ENCODE results near the gene ABCA4.

The ABCA4 gene

DNA sequence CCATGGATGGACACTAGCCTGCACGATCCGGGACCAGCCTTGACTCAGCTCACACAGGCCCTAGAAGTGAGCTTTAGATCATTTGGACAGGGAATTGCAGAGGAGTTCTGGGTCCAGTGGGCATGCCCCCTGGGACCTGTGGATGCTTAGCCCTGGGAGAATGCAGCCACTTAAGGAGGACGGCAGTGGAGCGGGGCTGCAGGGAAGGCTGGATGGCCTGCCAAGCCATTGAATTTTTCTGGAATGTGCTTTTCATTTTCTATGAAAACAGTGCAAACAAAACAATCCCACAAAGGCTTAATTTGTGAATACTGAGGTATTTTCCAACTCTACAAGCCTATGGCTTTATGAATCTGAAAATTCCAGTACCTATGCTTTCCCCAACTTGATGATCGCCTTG, 131.3 kb downstream of the ABCA4 start:
- ATAC-seq = no peak
- TF ChIP-seq ISL1 (CRISPR knock-in tag; IDR thresholded peaks at IDR 0.05) = no peak
- TF ChIP-seq, protein P1, sequence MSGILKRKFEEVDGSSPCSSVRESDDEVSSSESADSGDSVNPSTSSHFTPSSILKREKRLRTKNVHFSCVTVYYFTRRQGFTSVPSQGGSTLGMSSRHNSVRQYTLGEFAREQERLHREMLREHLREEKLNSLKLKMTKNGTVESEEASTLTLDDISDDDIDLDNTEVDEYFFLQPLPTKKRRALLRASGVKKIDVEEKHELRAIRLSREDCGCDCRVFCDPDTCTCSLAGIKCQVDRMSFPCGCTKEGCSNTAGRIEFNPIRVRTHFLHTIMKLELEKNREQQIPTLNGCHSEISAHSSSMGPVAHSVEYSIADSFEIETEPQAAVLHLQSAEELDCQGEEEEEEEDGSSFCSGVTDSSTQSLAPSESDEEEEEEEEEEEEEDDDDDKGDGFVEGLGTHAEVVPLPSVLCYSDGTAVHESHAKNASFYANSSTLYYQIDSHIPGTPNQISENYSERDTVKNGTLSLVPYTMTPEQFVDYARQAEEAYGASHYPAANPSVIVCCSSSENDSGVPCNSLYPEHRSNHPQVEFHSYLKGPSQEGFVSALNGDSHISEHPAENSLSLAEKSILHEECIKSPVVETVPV (CRISPR knock-in tag; IDR thresholded peaks at IDR 0.05) = no peak
- no peak for TF ChIP-seq TOX (CRISPR knock-in tag; IDR thresholded peaks at IDR 0.05; ENCODE audit: borderline replicate concordance)
- TF ChIP-seq PPARA (CRISPR knock-in tag; IDR thresholded peaks at IDR 0.05; ENCODE audit: borderline replicate concordance) = no peak
- TF ChIP-seq, protein P2, sequence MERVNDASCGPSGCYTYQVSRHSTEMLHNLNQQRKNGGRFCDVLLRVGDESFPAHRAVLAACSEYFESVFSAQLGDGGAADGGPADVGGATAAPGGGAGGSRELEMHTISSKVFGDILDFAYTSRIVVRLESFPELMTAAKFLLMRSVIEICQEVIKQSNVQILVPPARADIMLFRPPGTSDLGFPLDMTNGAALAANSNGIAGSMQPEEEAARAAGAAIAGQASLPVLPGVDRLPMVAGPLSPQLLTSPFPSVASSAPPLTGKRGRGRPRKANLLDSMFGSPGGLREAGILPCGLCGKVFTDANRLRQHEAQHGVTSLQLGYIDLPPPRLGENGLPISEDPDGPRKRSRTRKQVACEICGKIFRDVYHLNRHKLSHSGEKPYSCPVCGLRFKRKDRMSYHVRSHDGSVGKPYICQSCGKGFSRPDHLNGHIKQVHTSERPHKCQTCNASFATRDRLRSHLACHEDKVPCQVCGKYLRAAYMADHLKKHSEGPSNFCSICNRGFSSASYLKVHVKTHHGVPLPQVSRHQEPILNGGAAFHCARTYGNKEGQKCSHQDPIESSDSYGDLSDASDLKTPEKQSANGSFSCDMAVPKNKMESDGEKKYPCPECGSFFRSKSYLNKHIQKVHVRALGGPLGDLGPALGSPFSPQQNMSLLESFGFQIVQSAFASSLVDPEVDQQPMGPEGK (CRISPR knock-in tag; IDR thresholded peaks at IDR 0.05; ENCODE audit: borderline replicate concordance) = no peak
- TF ChIP-seq ZFP3 (CRISPR knock-in tag; IDR thresholded peaks at IDR 0.05) = no peak

DNA sequence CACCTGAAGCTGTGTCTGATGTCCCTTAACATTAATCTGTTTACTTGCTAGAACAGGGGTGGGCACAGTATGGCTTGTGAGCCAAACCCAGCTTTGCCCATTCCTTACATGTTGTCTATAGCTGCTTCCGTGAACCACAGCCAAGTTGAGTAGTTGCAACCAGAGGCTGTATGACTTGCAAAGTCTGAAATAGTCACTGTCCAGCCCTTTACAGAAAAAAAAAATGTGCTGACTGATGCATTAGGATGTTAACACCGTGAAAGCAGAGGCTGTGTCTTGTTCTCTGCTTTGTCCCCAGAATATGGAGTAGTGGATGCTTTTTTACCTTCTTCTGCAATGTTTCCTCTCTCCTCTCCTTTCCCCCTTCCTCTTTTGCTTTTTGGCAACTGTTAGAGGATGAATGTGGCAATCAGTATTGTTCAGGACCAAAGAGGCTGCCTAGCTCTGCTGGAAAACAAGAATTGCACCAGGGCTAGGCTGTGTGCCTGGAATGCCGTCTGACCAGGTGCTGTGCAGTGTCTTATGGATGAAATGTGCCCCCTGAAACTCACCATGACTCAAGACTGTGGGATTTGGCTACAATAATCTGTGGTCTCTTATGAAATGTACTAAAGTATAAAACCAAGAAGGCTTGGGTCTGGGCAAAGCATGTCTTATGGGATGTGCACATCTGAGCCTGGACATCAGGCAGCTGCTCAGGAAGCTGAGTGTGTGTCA, 132.2 kb downstream of the ABCA4 start:
- no peak; the same call in 2 of the 3 replicates for ATAC-seq
- TF ChIP-seq CREB5 (CRISPR knock-in tag; IDR thresholded peaks at IDR 0.05; ENCODE audit: low read depth) = no peak
- TF ChIP-seq RARB (CRISPR knock-in tag; IDR thresholded peaks at IDR 0.05) = no peak
- no peak for TF ChIP-seq SNAI2 (CRISPR knock-in tag; IDR thresholded peaks at IDR 0.05)
- TF ChIP-seq, protein P1 (CRISPR knock-in tag; IDR thresholded peaks at IDR 0.05) = no peak
- TF ChIP-seq TOX (CRISPR knock-in tag; IDR thresholded peaks at IDR 0.05; ENCODE audit: borderline replicate concordance) = no peak
- no peak for TF ChIP-seq ZNF70 (CRISPR knock-in tag; IDR thresholded peaks at IDR 0.05)
- TF ChIP-seq CSDC2 (CRISPR knock-in tag; IDR thresholded peaks at IDR 0.05) = no peak
- TF ChIP-seq ESRRG (CRISPR knock-in tag; IDR thresholded peaks at IDR 0.05) = no peak
- no peak for TF ChIP-seq ZNF8 (CRISPR knock-in tag; IDR thresholded peaks at IDR 0.05)
- TF ChIP-seq ZFP3 (CRISPR knock-in tag; IDR thresholded peaks at IDR 0.05) = no peak
- TF ChIP-seq ZFP30 (CRISPR knock-in tag; IDR thresholded peaks at IDR 0.05) = no peak

DNA sequence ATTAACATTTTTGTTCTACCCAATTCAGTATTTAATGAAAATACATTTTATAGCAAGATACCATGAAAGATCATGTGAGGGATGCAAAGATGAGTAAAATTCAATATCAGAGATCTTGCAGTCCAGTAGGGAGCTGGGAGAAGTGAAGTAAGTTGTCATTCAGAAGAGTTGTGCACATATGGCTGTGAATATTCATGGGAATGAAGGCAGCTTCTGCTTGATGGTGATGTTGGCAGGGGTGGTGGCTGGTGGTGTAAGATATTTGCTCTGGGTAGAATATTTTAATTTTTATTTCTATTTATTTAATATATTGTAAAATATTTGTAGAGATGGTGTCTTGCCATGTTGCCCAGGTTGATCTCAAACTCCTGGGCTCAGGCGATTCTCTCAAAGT, 139.7 kb downstream of the ABCA4 start:
- no peak for ATAC-seq
- TF ChIP-seq GLIS3 (CRISPR knock-in tag; IDR thresholded peaks at IDR 0.05) (no peak), ZFP30 (CRISPR knock-in tag; IDR thresholded peaks at IDR 0.05) (no peak), SNAI2 (CRISPR knock-in tag; IDR thresholded peaks at IDR 0.05) (no peak), OSR1 (CRISPR knock-in tag; IDR thresholded peaks at IDR 0.05) (no peak), CREB5 (CRISPR knock-in tag; IDR thresholded peaks at IDR 0.05; ENCODE audit: low read depth) (no peak), TOX (CRISPR knock-in tag; IDR thresholded peaks at IDR 0.05; ENCODE audit: borderline replicate concordance) (no peak), PPARA (CRISPR knock-in tag; IDR thresholded peaks at IDR 0.05; ENCODE audit: borderline replicate concordance) (no peak), ZNF70 (CRISPR knock-in tag; IDR thresholded peaks at IDR 0.05) (no peak)
- TF ChIP-seq, protein P3, sequence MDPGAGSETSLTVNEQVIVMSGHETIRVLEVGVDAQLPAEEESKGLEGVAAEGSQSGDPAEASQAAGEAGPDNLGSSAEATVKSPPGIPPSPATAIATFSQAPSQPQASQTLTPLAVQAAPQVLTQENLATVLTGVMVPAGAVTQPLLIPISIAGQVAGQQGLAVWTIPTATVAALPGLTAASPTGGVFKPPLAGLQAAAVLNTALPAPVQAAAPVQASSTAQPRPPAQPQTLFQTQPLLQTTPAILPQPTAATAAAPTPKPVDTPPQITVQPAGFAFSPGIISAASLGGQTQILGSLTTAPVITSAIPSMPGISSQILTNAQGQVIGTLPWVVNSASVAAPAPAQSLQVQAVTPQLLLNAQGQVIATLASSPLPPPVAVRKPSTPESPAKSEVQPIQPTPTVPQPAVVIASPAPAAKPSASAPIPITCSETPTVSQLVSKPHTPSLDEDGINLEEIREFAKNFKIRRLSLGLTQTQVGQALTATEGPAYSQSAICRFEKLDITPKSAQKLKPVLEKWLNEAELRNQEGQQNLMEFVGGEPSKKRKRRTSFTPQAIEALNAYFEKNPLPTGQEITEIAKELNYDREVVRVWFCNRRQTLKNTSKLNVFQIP (CRISPR knock-in tag; IDR thresholded peaks at IDR 0.05; ENCODE audit: borderline replicate concordance, low read depth) = no peak

All from SK-N-SH treated with all-trans-retinoic acid at 6 μM for 48 hours (cell line).